ENCODE measurements around the gene PRKAR1B.

DNA sequence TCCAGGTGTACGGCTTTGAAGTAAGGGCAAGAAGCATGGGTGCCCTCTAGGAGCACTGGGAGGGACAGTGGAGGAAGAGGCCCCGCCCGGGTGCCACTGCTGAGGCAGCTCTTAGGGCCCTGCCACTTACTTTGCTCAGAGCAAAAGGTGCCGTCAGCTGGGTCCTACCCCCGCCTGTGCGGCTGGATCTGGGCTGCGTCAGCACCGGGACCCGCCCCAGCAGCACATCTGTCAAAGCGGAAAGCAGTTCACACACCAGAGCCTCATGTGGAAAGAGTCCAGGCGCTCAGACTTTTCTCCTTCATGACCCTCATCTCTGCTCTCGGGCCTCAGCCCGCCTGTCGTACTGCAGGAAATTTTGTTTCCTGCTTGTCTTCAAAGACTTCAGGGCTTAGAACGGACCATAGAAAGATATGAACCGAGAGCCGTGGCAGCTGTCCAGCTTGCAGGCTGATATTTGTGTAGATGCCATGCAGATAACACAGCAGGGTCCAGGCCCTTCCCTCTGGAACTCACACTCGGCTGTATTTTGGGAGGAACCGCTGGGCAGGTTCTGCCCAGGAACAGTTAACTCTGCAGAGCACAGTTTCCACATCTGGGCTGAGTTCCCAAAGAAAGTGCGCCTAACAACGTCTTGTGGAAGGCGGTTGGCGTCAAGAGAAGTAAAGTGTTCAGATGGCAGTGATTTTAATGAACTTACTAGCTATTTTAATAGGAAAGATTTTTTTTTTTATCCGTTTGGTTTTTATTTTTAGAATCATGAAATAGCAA, 44.3 kb upstream of the PRKAR1B start:
- TF ChIP-seq ATF3 (IDR thresholded peaks at IDR 0.05; ENCODE audit: borderline replicate concordance, extremely low read depth, low read depth, low read length) = no peak
- TF ChIP-seq CTCF (IDR thresholded peaks at IDR 0.05 in 2 of 3, conservative IDR thresholded peaks at IDR 0.05 in 1 of 3; ENCODE audit: control insufficient read depth in 2 of 3, extremely low read depth in 1 of 3, insufficient read depth in 1 of 3, low read depth in 3 of 3, low read length in 3 of 3) = no peak
- no peak for TF ChIP-seq RCOR1 (conservative IDR thresholded peaks at IDR 0.05; ENCODE audit: low read depth, low read length)
- no peak for TF ChIP-seq CEBPB (IDR thresholded peaks at IDR 0.05; ENCODE audit: borderline replicate concordance in 1 of 2, low read depth in 2 of 2, low read length in 2 of 2)
- no peak for TF ChIP-seq SMC3 (IDR thresholded peaks at IDR 0.05; ENCODE audit: borderline replicate concordance, low read length)
- TF ChIP-seq PBX3 (IDR thresholded peaks at IDR 0.05; ENCODE audit: insufficient replicate concordance, low read depth, low read length) = no peak

Data from GM12878 (cell line).